Middle frontal gyrus (tissue), 1 donor: Measurements from ENCODE around the gene MED20.
"Not testable (repeated sequence)": the region's sequence is repeated elsewhere in the genome, so short reads cannot be mapped to it uniquely, and the experiment has no call there.

Experiments
- DNase-seq: peaks from one replicate; pipeline ENCODE4 v3.0.0-alpha.2; 2015; ENCODE audit warnings: low spot score; ENCODE audit errors: extremely low spot score

MED20 gene

GRCh38 chr6:41920921-41921711 is at the start of gene MED20, which contains the start of gene BYSL:
MED20 (minus strand) TSS chr6:41921139; CDS start chr6:41921018, 121 bp downstream.
BYSL (plus strand) TSS chr6:41921499; CDS start chr6:41921563, 64 bp downstream.
- peak; percentile 93 for DNase-seq

GRCh38 chr6:41970436-41970846 is 49.5 kb upstream of the MED20 start:
- no peak for DNase-seq

- DNase-seq, result no peak
These were observed 46.7 kb upstream of the MED20 start for GRCh38 chr6:41967312-41968287.

- no peak for DNase-seq
These were observed 46.0 kb upstream of the MED20 start for GRCh38 chr6:41966961-41967311.

GRCh38 chr6:41966214-41966920 is 45.4 kb upstream of the MED20 start:
- DNase-seq, result no peak

GRCh38 chr6:41965429-41966213 is 44.7 kb upstream of the MED20 start:
- DNase-seq, result no peak

- no peak for DNase-seq
These were observed 43.4 kb upstream of the MED20 start for GRCh38 chr6:41964201-41964887.

- no peak for DNase-seq
These were observed 42.4 kb upstream of the MED20 start for GRCh38 chr6:41963371-41963770.

- no peak for DNase-seq
These were observed 39.1 kb upstream of the MED20 start for GRCh38 chr6:41960028-41960427.

GRCh38 chr6:41958022-41958856 is 37.3 kb upstream of the MED20 start:
- no peak for DNase-seq

GRCh38 chr6:41957117-41957516 is 36.2 kb upstream of the MED20 start:
- DNase-seq, result no peak

GRCh38 chr6:41955412-41955811 is 34.5 kb upstream of the MED20 start:
- no peak for DNase-seq

GRCh38 chr6:41954668-41955067 is 33.7 kb upstream of the MED20 start:
- no peak for DNase-seq

GRCh38 chr6:41947581-41948220 is 26.8 kb upstream of the MED20 start:
- no peak for DNase-seq

- DNase-seq, result no peak
These were observed 22.5 kb upstream of the MED20 start for GRCh38 chr6:41943456-41943855.

GRCh38 chr6:41942882-41943281 is 21.9 kb upstream of the MED20 start:
- not testable (repeated sequence) for DNase-seq

GRCh38 chr6:41942067-41942851 is 21.3 kb upstream of the MED20 start:
- no peak for DNase-seq
